ENCODE measurements around the gene UBE2L5.

- TF ChIP-seq POLR2AphosphoS5 (IDR thresholded peaks at IDR 0.05; ENCODE audit: insufficient read depth in 1 of 2, low read depth in 1 of 2) (no peak), CTCF (IDR thresholded peaks at IDR 0.05) (no peak)
Measured at GRCh38 chr13:30373727-30374126, 48.6 kb upstream of the UBE2L5 start.

All from vagina (tissue), 2 donors.